Muscle of leg (tissue), 11 donors: Measurements from ENCODE around the gene NAP1L5. TPM values are rescaled to one million over a fixed set of nuclear protein-coding genes. Genes with fewer than 3 reads are reported as not detected.

ENCODE experiments used
- DNase-seq: peaks from one replicate; pipeline ENCODE4 v3.0.0; 2013
- H3K27ac ChIP-seq: one replicate; pipeline ENCODE4 v1.5.1; 2013; ENCODE audit warnings: mild to moderate bottlenecking, low read length, control low read depth
- H3K27me3 ChIP-seq: one replicate; pipeline ENCODE4 v1.6.1; 2013; ENCODE audit warnings: low read length; ENCODE audit not compliant: control insufficient read depth, insufficient read depth
- H3K36me3 ChIP-seq: one replicate; pipeline ENCODE4 v1.6.1; 2013; ENCODE audit warnings: low read length; ENCODE audit not compliant: control insufficient read depth, insufficient read depth
- H3K4me1 ChIP-seq: one replicate; pipeline ENCODE4 v1.6.1; 2013; ENCODE audit warnings: low read length; ENCODE audit not compliant: control insufficient read depth, insufficient read depth
- H3K4me3 ChIP-seq: one replicate; pipeline ENCODE4 v1.5.1; 2013; ENCODE audit warnings: low read length, control low read depth
- H3K9me3 ChIP-seq: replicated peaks from 2 replicates; pipeline ENCODE4 v1.6.1; 2013; ENCODE audit warnings: low read depth, low read length; ENCODE audit not compliant: control insufficient read depth
- WGBS: methylation state at CpG from one replicate; pipeline ENCODE4 v1.1.5; 2013; ENCODE audit warnings: missing lambda C conversion rate; ENCODE audit not compliant: insufficient coverage; 5-methylcytosine and 5-hydroxymethylcytosine counted together
- polyA plus RNA-seq, 8 donors: library from polyadenylated mRNA; unstranded; fragments of 120-200 nt; gene quantifications; one replicate each; pipeline versions ENCODE4 v1.2.1 to v1.2.3, GENCODE V29; 2013; ENCODE audit warnings: inconsistent platforms in 1 of 8, low replicate concordance in 1 of 8; ENCODE audit not compliant: insufficient read length in 8 of 8, insufficient read depth in 1 of 8
- total RNA-seq: library from RNA; stranded (reverse); fragments of 120-200 nt; gene quantifications from one replicate; pipeline ENCODE4 v1.2.4, GENCODE V29; 2013

Gene NAP1L5
- total and polyA plus RNA-seq, 9 donors: 6.0 to 12.5 (median 9.0) TPM

- H3K27ac ChIP-seq: no peak overlapping the region
- 86% methylated on average over 3 of the region's 4 CpGs for WGBS
- peaks cover 61% of the 10 kb centered on the region for H3K36me3 ChIP-seq
- H3K4me3 ChIP-seq: no peak overlapping the region
- no peak for DNase-seq
- peaks cover 23% of the 10 kb centered on the region for H3K4me1 ChIP-seq
- H3K9me3 ChIP-seq: no peaks in the 10 kb centered on the region
- H3K27me3 ChIP-seq: no peaks in the 10 kb centered on the region
Observed at GRCh38 chr4:88725143-88725542, 27.5 kb upstream of the NAP1L5 start.

- no peak overlapping the region for H3K27ac ChIP-seq
- peaks cover 23% of the 10 kb centered on the region for H3K4me1 ChIP-seq
- peaks cover 61% of the 10 kb centered on the region for H3K36me3 ChIP-seq
Observed at GRCh38 chr4:88724406-88724805, 26.8 kb upstream of the NAP1L5 start.

GRCh38 chr4:88722828-88723227, 25.2 kb upstream of the NAP1L5 start:
- Histone ChIP-seq H3K36me3 (peaks cover 60% of the 10 kb centered on the region), H3K27ac (no peak overlapping the region), H3K4me1 (peaks cover 13% of the 10 kb centered on the region), H3K4me3 (no peak overlapping the region), H3K9me3 (peaks cover 10% of the 10 kb centered on the region), H3K27me3 (no peaks in the 10 kb centered on the region)
- WGBS: 60% methylated on average over 1 of the region's 2 CpGs
- no peak for DNase-seq

More at GRCh38 chr4:88724406-88724805, 26.8 kb upstream of the NAP1L5 start:
- DNase-seq: no peak
- Histone ChIP-seq H3K4me3 (no peak overlapping the region), H3K9me3 (no peaks in the 10 kb centered on the region), H3K27me3 (no peaks in the 10 kb centered on the region)
- WGBS: no CpG with 5 or more reads among the region's 2 CpGs

- no peak for DNase-seq
- Histone ChIP-seq H3K36me3 (peaks cover 55% of the 10 kb centered on the region), H3K27ac (no peak overlapping the region), H3K4me3 (no peak overlapping the region), H3K9me3 (peaks cover 13% of the 10 kb centered on the region), H3K4me1 (peaks cover 8% of the 10 kb centered on the region), H3K27me3 (no peaks in the 10 kb centered on the region)
- 81% methylated on average over 3 of the region's 10 CpGs for WGBS
Observed at GRCh38 chr4:88722276-88722780, 24.7 kb upstream of the NAP1L5 start.

- no peak overlapping the region for H3K27ac ChIP-seq
- H3K27me3 ChIP-seq: no peaks in the 10 kb centered on the region
- H3K36me3 ChIP-seq: peaks cover 46% of the 10 kb centered on the region
- H3K4me1 ChIP-seq: peaks cover 7% of the 10 kb centered on the region
- WGBS: 93% methylated on average over 6 of the region's 10 CpGs
- H3K4me3 ChIP-seq: no peak overlapping the region
- peaks cover 19% of the 10 kb centered on the region for H3K9me3 ChIP-seq
- DNase-seq: no peak
Observed at GRCh38 chr4:88720451-88721428, 23.1 kb upstream of the NAP1L5 start.

- no peak for DNase-seq
- no CpG with 5 or more reads among the region's 1 CpG for WGBS
- no peaks in the 10 kb centered on the region for H3K27me3 ChIP-seq
- H3K36me3 ChIP-seq: peaks cover 42% of the 10 kb centered on the region
- no peak overlapping the region for H3K4me3 ChIP-seq
- H3K4me1 ChIP-seq: peaks cover 5% of the 10 kb centered on the region
- no peak overlapping the region for H3K27ac ChIP-seq
- peaks cover 19% of the 10 kb centered on the region for H3K9me3 ChIP-seq
Observed at GRCh38 chr4:88719381-88719780, 21.8 kb upstream of the NAP1L5 start.

GRCh38 chr4:88718098-88718497, 20.5 kb upstream of the NAP1L5 start:
- Histone ChIP-seq H3K4me1 (peaks cover 4% of the 10 kb centered on the region), H3K27ac (no peak overlapping the region), H3K27me3 (no peaks in the 10 kb centered on the region), H3K36me3 (peaks cover 35% of the 10 kb centered on the region), H3K4me3 (no peak overlapping the region), H3K9me3 (peaks cover 19% of the 10 kb centered on the region)
- no peak for DNase-seq
- 96% methylated on average over 3 of the region's 5 CpGs for WGBS

- H3K4me1 ChIP-seq: no peaks in the 10 kb centered on the region
- no peak for DNase-seq
- H3K27me3 ChIP-seq: no peaks in the 10 kb centered on the region
- WGBS: no CpG with 5 or more reads among the region's 1 CpG
- peaks cover 12% of the 10 kb centered on the region for H3K36me3 ChIP-seq
- peaks cover 16% of the 10 kb centered on the region for H3K9me3 ChIP-seq
- H3K27ac ChIP-seq: no peak overlapping the region
- H3K4me3 ChIP-seq: no peak overlapping the region
Observed at GRCh38 chr4:88713782-88714181, 16.2 kb upstream of the NAP1L5 start.

GRCh38 chr4:88709989-88710388, 12.4 kb upstream of the NAP1L5 start:
- H3K27ac ChIP-seq: no peak overlapping the region
- H3K27me3 ChIP-seq: no peaks in the 10 kb centered on the region
- H3K36me3 ChIP-seq: peaks cover 11% of the 10 kb centered on the region
- H3K4me1 ChIP-seq: peaks cover 3% of the 10 kb centered on the region
- no peak for DNase-seq
- WGBS: no CpG with 5 or more reads among the region's 1 CpG
- H3K4me3 ChIP-seq: no peak overlapping the region
- H3K9me3 ChIP-seq: no peaks in the 10 kb centered on the region

GRCh38 chr4:88706574-88706973, 8.9 kb upstream of the NAP1L5 start:
- peaks cover 3% of the 10 kb centered on the region for H3K4me1 ChIP-seq
- no peaks in the 10 kb centered on the region for H3K27me3 ChIP-seq
- DNase-seq: peak; percentile 88
- H3K4me3 ChIP-seq: no peak overlapping the region
- no peaks in the 10 kb centered on the region for H3K9me3 ChIP-seq
- 20% methylated on average over 5 of the region's 9 CpGs for WGBS
- H3K36me3 ChIP-seq: peaks cover 17% of the 10 kb centered on the region
- H3K27ac ChIP-seq: peak overlapping the region; percentile 69
